Heart right ventricle (tissue), 16 donors: Measurements from ENCODE around the gene ZFYVE28. TPM values are rescaled to one million over a fixed set of nuclear protein-coding genes. Genes with fewer than 3 reads are reported as not detected.

Experiments
- ATAC-seq, 8 donors: fragments of 200-7000 bp; cut with Tn5 transposase; one replicate each; pipeline ENCODE4 v1.9.1; 2020; ENCODE audit warnings: mild to moderate bottlenecking in 8 of 8, moderate library complexity in 8 of 8, moderate number of reproducible peaks in 1 of 8
- DNase-seq, 2 donors: peaks; one replicate each; pipeline ENCODE4 v3.0.0-alpha.2; 2020
- H3K27ac ChIP-seq, 10 donors: fragments of 200-600 bp; sonication (generic) in 2 of 10; one replicate each; pipeline versions ENCODE4 v1.5.0 to v1.8.0; 2020 to 2022; ENCODE audit warnings: mild to moderate bottlenecking in 3 of 10
- H3K27me3 ChIP-seq, 7 donors: fragments of 200-600 bp; one replicate each; pipeline ENCODE4 v1.8.0; 2021 to 2022; ENCODE audit warnings: mild to moderate bottlenecking in 2 of 7
- H3K36me3 ChIP-seq, 9 donors: fragments of 200-600 bp; sonication (generic) in 1 of 9; one replicate each; pipeline versions ENCODE4 v1.5.0 to v1.8.0; 2020 to 2022; ENCODE audit warnings: mild to moderate bottlenecking in 2 of 9
- H3K4me1 ChIP-seq, 9 donors: fragments of 200-600 bp; sonication (generic) in 1 of 9; one replicate each; pipeline versions ENCODE4 v1.5.0 to v1.8.0; 2020 to 2022; ENCODE audit warnings: mild to moderate bottlenecking in 4 of 9
- H3K4me3 ChIP-seq, 10 donors: fragments of 200-600 bp; sonication (generic) in 2 of 10; one replicate each; pipeline versions ENCODE4 v1.5.0 to v1.8.0; 2020 to 2022; ENCODE audit warnings: mild to moderate bottlenecking in 7 of 10, moderate library complexity in 2 of 10
- H3K9me3 ChIP-seq, 11 donors: fragments of 200-600 bp in 10 of 11; sonication (generic) in 2 of 11; one replicate each; pipeline versions ENCODE4 v1.5.0 to v1.8.0; 2013 to 2022; ENCODE audit warnings: mild to moderate bottlenecking in 2 of 11, control low read depth in 1 of 11, moderate library complexity in 1 of 11
- CTCF ChIP-seq, 9 donors: fragments of 200-600 bp; sonication (generic) in 2 of 9; IDR thresholded peaks; one replicate each; pipeline versions ENCODE4 v1.5.0 to v1.8.0; 2021 to 2022; ENCODE audit warnings: antibody characterized with exemption in 9 of 9, mild to moderate bottlenecking in 5 of 9, moderate library complexity in 1 of 9
- WGBS, 2 donors: extraction: QIAGEN DNeasy Blood & Tissue Kit; methylation state at CpG; one replicate each; pipeline ENCODE4 v1.1.7; 2013; ENCODE audit warnings: inconsistent platforms in 1 of 2; 5-methylcytosine and 5-hydroxymethylcytosine counted together
- intact Hi-C, 10 donors: fragments of 100-400 bp; cut with DNase I; formaldehyde crosslinking; loops; one replicate each; pipeline versions ENCODE4 v1.11.1 to v1.14.2; 2022
- polyA plus RNA-seq, 2 donors: library from polyadenylated mRNA; stranded (reverse); fragments of 200-250 nt; gene quantifications; one replicate each; pipeline ENCODE4 v1.2.3, GENCODE V29; 2013
- total RNA-seq, 10 donors: library from RNA; stranded (reverse); fragmentation: NEBNext Ultra II Directional in 3 of 10; extraction: Animal tissue kit (Norgen Biotek cat#: 25700) in 3 of 10; gene quantifications; one replicate each; pipeline versions ENCODE4 v1.2.1 to v1.2.4, GENCODE V29; 2021 to 2023
- donor health status: Arrhythmogenic right ventricular cardiomyopathy.
- donor health status: ischemic (EF 13 %, LVEDD 7.1; RV severe dilation, severe dysfunction).
- donor health status: healthy with polysubstance abuse.
- donor health status: DM: no; HTN: yes; CAD: no.
- donor health status: DM: no; HTN: no; CAD: no.
- donor health status: ischemic (EF 25% LVEDD 6.9; RV normal size, moderate dysfunction).
- donor health status: ischemic (EF 25% LVEDD 5.7; RV mildly dilated, moderate dysfunction).
- donor health status: healthy.
- donor health status: DM: yes; HTN: yes; CAD: no.
- donor health status: Ischemic cardiomyopathy.
- donor health status: ischemic (EF 35%, LVEDD 5.7; RV mildly dilated, moderate dysfunction).
- donor health status: nonischemic (EF 11% LVEDD 7.7; RV severe dilation, severe dysfunction).
- donor health status: DM: yes; HTN: yes; CAD: no.
- donor health status: PGD.
- donor health status: ischemic (EF 29% LVEDD 5.4; RV normal size, mild dysfunction).
- donor health status: nonischemic (EF 23%, LVEDD 6.1; RV moderate dilation, normal function).

ZFYVE28 gene
- total and polyA plus RNA-seq, 12 donors: 2.3 to 9.9 (median 3.5) TPM

DNA sequence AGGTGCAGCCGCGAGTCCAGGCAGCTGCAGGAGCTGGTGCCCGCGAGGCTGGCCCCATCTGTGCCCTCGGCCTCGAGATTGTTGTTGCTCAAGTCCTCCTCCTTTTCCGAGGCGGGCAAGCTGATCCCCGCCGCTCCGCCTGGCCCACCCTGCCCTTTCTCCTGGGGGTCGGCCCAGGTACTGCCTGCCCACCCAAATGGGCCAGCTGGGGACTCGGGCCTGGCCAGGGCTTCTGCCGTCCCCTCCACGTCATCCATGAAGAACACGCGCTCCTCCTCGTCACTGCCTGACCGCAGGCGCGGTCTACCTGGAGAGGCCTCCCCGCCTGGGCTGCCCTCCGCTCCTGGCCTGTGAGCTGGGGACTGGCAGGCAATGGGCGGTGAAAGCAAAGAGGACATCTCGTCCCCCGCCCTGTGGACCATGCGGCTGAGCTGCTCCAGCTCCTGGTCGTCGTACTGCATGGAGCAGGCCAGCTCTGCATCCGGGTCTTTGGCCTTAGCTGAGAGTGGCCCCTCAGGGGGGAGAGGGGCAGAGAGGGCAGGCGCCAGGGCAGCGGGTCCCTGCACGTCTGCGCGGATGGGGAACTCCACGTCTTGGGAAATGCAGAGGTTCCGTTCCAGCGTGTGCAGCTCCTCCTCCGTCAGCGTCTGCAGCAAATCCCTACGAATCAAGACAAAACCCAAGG lies 113.4 kb downstream of the ZFYVE28 start:
- Histone ChIP-seq H3K36me3 (peaks cover 0 to 7% (median 0%) of the 10 kb centered on the region in 9 donors), H3K4me3 (no peak overlapping the region), H3K9me3 (peaks cover 0 to 32% (median 6%) of the 10 kb centered on the region in 11 donors), H3K4me1 (no peaks in the 10 kb centered on the region), H3K27ac (no peak overlapping the region), H3K27me3 (no peaks in the 10 kb centered on the region)
- TF ChIP-seq CTCF (IDR thresholded peaks at IDR 0.05): no peak
- intact Hi-C loops: no loop called here
- no peak for ATAC-seq
- 91 to 92% methylated on average over 39 to 41 of the region's 41 CpGs for WGBS, 2 donors
- DNase-seq: no peak

- DNase-seq: no peak
- Histone ChIP-seq H3K4me3 (no peak overlapping the region), H3K9me3 (peaks cover 0 to 26% (median 6%) of the 10 kb centered on the region in 11 donors), H3K27me3 (no peaks in the 10 kb centered on the region), H3K27ac (no peak overlapping the region), H3K4me1 (no peaks in the 10 kb centered on the region), H3K36me3 (peaks cover 0 to 7% (median 0%) of the 10 kb centered on the region in 9 donors)
- 91 to 93% methylated on average over 32 of the region's 32 CpGs for WGBS, 2 donors
- no peak for TF ChIP-seq CTCF (IDR thresholded peaks at IDR 0.05)
- ATAC-seq: peak in 2 of 8 donors; percentile 11 to 32
- intact Hi-C loops: no loop called here
These were observed 114.0 kb downstream of the ZFYVE28 start for GRCh38 chr4:2304321-2304876.

DNA sequence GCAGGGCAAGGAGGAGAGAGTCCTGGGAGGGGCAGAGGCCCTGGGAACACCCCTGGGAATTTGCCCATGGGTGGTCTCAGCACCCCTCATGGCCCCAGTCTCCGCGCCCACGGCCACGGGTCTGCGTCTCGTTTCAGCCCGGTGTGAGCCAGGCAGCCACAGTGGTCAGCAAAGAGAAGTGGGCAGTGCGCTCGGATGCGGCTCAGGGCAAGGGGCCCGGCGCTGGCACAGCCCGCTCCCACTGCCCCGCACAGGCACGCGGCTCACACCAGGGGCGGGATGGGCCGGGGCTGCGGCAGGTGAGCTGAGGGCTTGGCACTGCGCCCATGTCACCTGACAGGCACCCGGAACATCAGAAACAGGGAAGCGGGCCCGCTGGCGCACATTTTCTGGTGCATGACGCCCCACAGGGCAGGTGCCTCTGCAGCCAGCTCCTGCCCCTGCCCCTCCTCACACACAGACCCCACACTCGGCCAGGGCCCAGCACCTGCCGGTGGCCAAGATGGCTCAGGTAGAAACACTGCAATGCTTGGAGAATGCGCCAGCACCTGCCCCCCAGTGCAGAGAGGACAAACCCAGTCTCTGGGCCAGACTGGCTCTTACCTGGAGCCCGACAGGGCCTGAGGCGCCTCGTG lies 114.6 kb downstream of the ZFYVE28 start:
- Histone ChIP-seq H3K4me1 (no peaks in the 10 kb centered on the region), H3K4me3 (no peak overlapping the region), H3K27me3 (no peaks in the 10 kb centered on the region), H3K27ac (no peak overlapping the region), H3K9me3 (peaks cover 0 to 20% (median 6%) of the 10 kb centered on the region in 11 donors), H3K36me3 (peaks cover 0 to 7% (median 0%) of the 10 kb centered on the region in 9 donors)
- 89 to 91% methylated on average over 31 of the region's 31 CpGs for WGBS, 2 donors
- ATAC-seq (peak in 1 of 8 donors; percentile 41), DNase-seq (no peak)
- intact Hi-C loops: no loop called here
- no peak for TF ChIP-seq CTCF (IDR thresholded peaks at IDR 0.05)

- WGBS, 2 donors: 91 to 92% methylated on average over 15 to 19 of the region's 19 CpGs
- TF ChIP-seq CTCF (IDR thresholded peaks at IDR 0.05): no peak
- Histone ChIP-seq H3K4me1 (no peaks in the 10 kb centered on the region), H3K27ac (no peak overlapping the region), H3K27me3 (no peaks in the 10 kb centered on the region), H3K4me3 (no peak overlapping the region), H3K36me3 (peaks cover 0 to 7% (median 0%) of the 10 kb centered on the region in 9 donors), H3K9me3 (peaks cover 0 to 20% (median 6%) of the 10 kb centered on the region in 11 donors)
- DNase-seq: no peak
- peak in 1 of 8 donors; percentile 31 for ATAC-seq
- intact Hi-C loops: no loop called here
These were observed 115.2 kb downstream of the ZFYVE28 start for GRCh38 chr4:2303121-2303685.
